IgD-negative memory B cell (primary cell): ENCODE results near the gene SLC24A3. TPM values are rescaled to one million over a fixed set of nuclear protein-coding genes. Genes with fewer than 3 reads are reported as not detected.

Experiments used
- H3K27ac Mint-ChIP-seq, 3 donors: one replicate each; pipeline ENCODE4 v1.8.0; 2020 to 2022; ENCODE audit warnings: mild to moderate bottlenecking in 3 of 3, mixed read lengths in 3 of 3, moderate library complexity in 1 of 3
- H3K27me3 Mint-ChIP-seq: one replicate; pipeline ENCODE4 v1.8.0; 2021; ENCODE audit warnings: mixed read lengths
- H3K36me3 Mint-ChIP-seq: one replicate; pipeline ENCODE4 v1.8.0; 2020; ENCODE audit warnings: mild to moderate bottlenecking, mixed read lengths
- H3K4me1 Mint-ChIP-seq, 3 donors: one replicate each; pipeline ENCODE4 v1.8.0; 2020 to 2022; ENCODE audit warnings: mixed read lengths in 3 of 3, mild to moderate bottlenecking in 1 of 3
- H3K4me3 Mint-ChIP-seq, 4 donors: one replicate each; pipeline ENCODE4 v1.8.0; 2020 to 2022; ENCODE audit warnings: mild to moderate bottlenecking in 4 of 4, mixed read lengths in 4 of 4, moderate library complexity in 3 of 4
- H3K9me3 Mint-ChIP-seq, 3 donors: one replicate each; pipeline ENCODE4 v1.8.0; 2020 to 2021; ENCODE audit warnings: mixed read lengths in 3 of 3, mild to moderate bottlenecking in 1 of 3
- polyA plus RNA-seq: library from polyadenylated mRNA; unstranded; fragments of 300-500 nt; fragmentation: Illumina TruSeq; gene quantifications from one replicate; pipeline ENCODE4 v1.2.3, GENCODE V29; 2021

Gene SLC24A3
- polyA plus RNA-seq, 1 donor from 2014 or later: not detected

GRCh38 chr20:19349879-19350278 is 137.4 kb downstream of the SLC24A3 start:
- H3K27me3 Mint-ChIP-seq: peaks cover 12% of the 10 kb centered on the region
- no peak overlapping the region for H3K4me3 Mint-ChIP-seq
- H3K4me1 Mint-ChIP-seq: peaks cover 0 to 10% (median 3%) of the 10 kb centered on the region in 3 donors
- peaks cover 0 to 6% (median 6%) of the 10 kb centered on the region in 3 donors for H3K9me3 Mint-ChIP-seq
- H3K36me3 Mint-ChIP-seq: peaks cover 1% of the 10 kb centered on the region
- peak overlapping the region in 1 of 3 donors; percentile 5 for H3K27ac Mint-ChIP-seq

- peaks cover 1% of the 10 kb centered on the region for H3K36me3 Mint-ChIP-seq
- H3K4me1 Mint-ChIP-seq: peaks cover 0 to 10% (median 3%) of the 10 kb centered on the region in 3 donors
- no peak overlapping the region for H3K4me3 Mint-ChIP-seq
- H3K27ac Mint-ChIP-seq: no peak overlapping the region
- H3K9me3 Mint-ChIP-seq: no peaks in the 10 kb centered on the region
- peaks cover 12% of the 10 kb centered on the region for H3K27me3 Mint-ChIP-seq
Measured at GRCh38 chr20:19351542-19351941, 139.1 kb downstream of the SLC24A3 start.

- H3K27me3 Mint-ChIP-seq: peaks cover 1% of the 10 kb centered on the region
- H3K4me3 Mint-ChIP-seq: no peak overlapping the region
Measured at GRCh38 chr20:19354950-19355349, 142.5 kb downstream of the SLC24A3 start.

GRCh38 chr20:19361790-19362189 is 149.3 kb downstream of the SLC24A3 start:
- no peak overlapping the region for H3K4me3 Mint-ChIP-seq
- H3K27ac Mint-ChIP-seq: no peak overlapping the region
- peaks cover 1% of the 10 kb centered on the region for H3K27me3 Mint-ChIP-seq
- H3K36me3 Mint-ChIP-seq: no peaks in the 10 kb centered on the region
- H3K9me3 Mint-ChIP-seq: peaks cover 0 to 2% (median 0%) of the 10 kb centered on the region in 3 donors
- H3K4me1 Mint-ChIP-seq: no peaks in the 10 kb centered on the region

More at GRCh38 chr20:19354950-19355349, 142.5 kb downstream of the SLC24A3 start:
- Mint-ChIP-seq H3K27ac (no peak overlapping the region), H3K9me3 (no peaks in the 10 kb centered on the region), H3K4me1 (no peaks in the 10 kb centered on the region), H3K36me3 (peaks cover 1% of the 10 kb centered on the region)

GRCh38 chr20:19363476-19363875 is 151.0 kb downstream of the SLC24A3 start:
- no peak overlapping the region for H3K27ac Mint-ChIP-seq
- no peaks in the 10 kb centered on the region for H3K36me3 Mint-ChIP-seq
- H3K27me3 Mint-ChIP-seq: peaks cover 1% of the 10 kb centered on the region
- peaks cover 0 to 2% (median 0%) of the 10 kb centered on the region in 3 donors for H3K9me3 Mint-ChIP-seq
- H3K4me3 Mint-ChIP-seq: no peak overlapping the region
- H3K4me1 Mint-ChIP-seq: no peaks in the 10 kb centered on the region

- no peak overlapping the region for H3K4me3 Mint-ChIP-seq
- no peak overlapping the region for H3K27ac Mint-ChIP-seq
- H3K27me3 Mint-ChIP-seq: no peaks in the 10 kb centered on the region
- no peaks in the 10 kb centered on the region for H3K4me1 Mint-ChIP-seq
- no peaks in the 10 kb centered on the region for H3K36me3 Mint-ChIP-seq
- H3K9me3 Mint-ChIP-seq: peaks cover 0 to 5% (median 0%) of the 10 kb centered on the region in 3 donors
Measured at GRCh38 chr20:19367591-19367990, 155.1 kb downstream of the SLC24A3 start.

GRCh38 chr20:19368351-19368750 is 155.9 kb downstream of the SLC24A3 start:
- Mint-ChIP-seq H3K4me3 (no peak overlapping the region), H3K4me1 (no peaks in the 10 kb centered on the region), H3K27ac (no peak overlapping the region), H3K36me3 (no peaks in the 10 kb centered on the region), H3K27me3 (no peaks in the 10 kb centered on the region), H3K9me3 (peaks cover 0 to 5% (median 0%) of the 10 kb centered on the region in 3 donors)

GRCh38 chr20:19370076-19371075 is 157.9 kb downstream of the SLC24A3 start:
- Mint-ChIP-seq H3K27me3 (no peaks in the 10 kb centered on the region), H3K9me3 (peaks cover 0 to 5% (median 0%) of the 10 kb centered on the region in 3 donors), H3K27ac (no peak overlapping the region), H3K4me1 (no peaks in the 10 kb centered on the region), H3K4me3 (no peak overlapping the region), H3K36me3 (no peaks in the 10 kb centered on the region)

GRCh38 chr20:19371112-19371511 is 158.7 kb downstream of the SLC24A3 start:
- Mint-ChIP-seq H3K9me3 (peaks cover 0 to 3% (median 0%) of the 10 kb centered on the region in 3 donors), H3K4me1 (no peaks in the 10 kb centered on the region), H3K36me3 (peaks cover 3% of the 10 kb centered on the region), H3K4me3 (peak overlapping the region in 1 of 4 donors; percentile 29), H3K27me3 (no peaks in the 10 kb centered on the region), H3K27ac (no peak overlapping the region)

- Mint-ChIP-seq H3K9me3 (peaks cover 0 to 2% (median 0%) of the 10 kb centered on the region in 3 donors), H3K4me3 (no peak overlapping the region), H3K27ac (no peak overlapping the region), H3K27me3 (no peaks in the 10 kb centered on the region), H3K4me1 (no peaks in the 10 kb centered on the region), H3K36me3 (peaks cover 3% of the 10 kb centered on the region)
Measured at GRCh38 chr20:19374216-19374615, 161.8 kb downstream of the SLC24A3 start.

GRCh38 chr20:19375395-19375794 is 163.0 kb downstream of the SLC24A3 start:
- no peaks in the 10 kb centered on the region for H3K9me3 Mint-ChIP-seq
- H3K36me3 Mint-ChIP-seq: peaks cover 3% of the 10 kb centered on the region
- H3K27me3 Mint-ChIP-seq: no peaks in the 10 kb centered on the region
- no peak overlapping the region for H3K27ac Mint-ChIP-seq
- no peak overlapping the region for H3K4me3 Mint-ChIP-seq
- no peaks in the 10 kb centered on the region for H3K4me1 Mint-ChIP-seq

GRCh38 chr20:19375801-19376200 is 163.4 kb downstream of the SLC24A3 start:
- Mint-ChIP-seq H3K36me3 (peaks cover 3% of the 10 kb centered on the region), H3K27ac (no peak overlapping the region), H3K27me3 (no peaks in the 10 kb centered on the region), H3K4me3 (no peak overlapping the region), H3K4me1 (no peaks in the 10 kb centered on the region), H3K9me3 (no peaks in the 10 kb centered on the region)

- H3K27ac Mint-ChIP-seq: no peak overlapping the region
Measured at GRCh38 chr20:19376451-19377229, 164.2 kb downstream of the SLC24A3 start.

GRCh38 chr20:19378058-19378457 is 165.6 kb downstream of the SLC24A3 start:
- no peaks in the 10 kb centered on the region for H3K9me3 Mint-ChIP-seq
- H3K4me1 Mint-ChIP-seq: no peaks in the 10 kb centered on the region
- peak overlapping the region in 1 of 3 donors; percentile 18 for H3K27ac Mint-ChIP-seq
- H3K27me3 Mint-ChIP-seq: no peaks in the 10 kb centered on the region
- peaks cover 3% of the 10 kb centered on the region for H3K36me3 Mint-ChIP-seq
- H3K4me3 Mint-ChIP-seq: no peak overlapping the region

More at GRCh38 chr20:19376451-19377229, 164.2 kb downstream of the SLC24A3 start:
- Mint-ChIP-seq H3K27me3 (no peaks in the 10 kb centered on the region), H3K4me1 (no peaks in the 10 kb centered on the region), H3K9me3 (no peaks in the 10 kb centered on the region), H3K4me3 (no peak overlapping the region), H3K36me3 (peaks cover 3% of the 10 kb centered on the region)

- Mint-ChIP-seq H3K9me3 (peaks cover 0 to 4% (median 0%) of the 10 kb centered on the region in 3 donors), H3K4me1 (no peaks in the 10 kb centered on the region), H3K4me3 (no peak overlapping the region), H3K27me3 (no peaks in the 10 kb centered on the region), H3K27ac (peak overlapping the region in 1 of 3 donors; percentile 10), H3K36me3 (peaks cover 3% of the 10 kb centered on the region)
Measured at GRCh38 chr20:19380211-19380610, 167.8 kb downstream of the SLC24A3 start.
